HCT116 (cell line): ENCODE measurements around the gene TMEM219. TPM values are rescaled to one million over a fixed set of nuclear protein-coding genes. Genes with fewer than 3 reads are reported as not detected.

ENCODE experiments used
- ATAC-seq: fragments of 200-7000 bp; cut with Tn5 transposase; 2 replicates; pipeline ENCODE4 v1.9.1; 2020; ENCODE audit warnings: mild to moderate bottlenecking, moderate library complexity
- BruUV-seq: library from RNA; stranded (reverse); fragments of 400-500 nt; replicated peaks from 2 replicates; lab custom pipeline; 2021; lab: Mats Ljungman, UMichigan
- CTCF ChIA-PET: fragments of 300-600 bp; sonication (Branson Sonifier 250); formaldehyde crosslinking; loops from one replicate; lab custom pipeline; 2021; ENCODE audit warnings: antibody characterized with exemption; lab: Charles Lee
- POLR2A ChIA-PET: fragments of 300-600, 350-600 bp; sonication (Branson Sonifier 250); formaldehyde crosslinking; loops from one replicate; lab custom pipeline; 2021; ENCODE audit warnings: antibody characterized with exemption; lab: Charles Lee
- RAD21 ChIA-PET, 2 experiments: fragments of 300-600 bp; sonication (Branson Sonifier 250); formaldehyde crosslinking; loops; one replicate each; lab custom pipeline; 2023; ENCODE audit warnings: low total read pairs in 2 of 2; ENCODE audit not compliant: uncharacterized antibody in 2 of 2, unreplicated experiment in 2 of 2, low non-redundant PET in 1 of 2; lab: Charles Lee
- DNase-seq: peaks from one replicate; pipeline ENCODE4 v3.0.0-alpha.2; 2010; ENCODE audit warnings: low read depth, low spot score
- H2AFZ ChIP-seq: fragments of 200-600 bp; shearing (Covaris generic), sonication (generic); 2 replicates; pipeline ENCODE4 v1.6.1; 2017; ENCODE audit warnings: low read depth, mixed run types, mixed read lengths, antibody characterized with exemption, low read length; ENCODE audit not compliant: poor library complexity, severe bottlenecking
- H3K27ac ChIP-seq: 2 replicates; pipeline ENCODE4 v1.5.1; 2012; ENCODE audit warnings: low read depth, low read length
- H3K27me3 ChIP-seq: fragments of 200-600 bp; sonication (generic); 2 replicates; pipeline ENCODE4 v1.6.1; 2016; ENCODE audit warnings: mixed run types, low read length, mixed read lengths; ENCODE audit not compliant: insufficient read depth
- H3K36me3 ChIP-seq, 2 experiments: fragments of 200-500 bp in 1 of 2; fragments of 200-600 bp in 1 of 2; sonication (Bioruptor generic) in 1 of 2; sonication (generic) in 1 of 2; 2 replicates each; pipeline versions ENCODE4 v1.5.1 to v1.6.1; 2014 to 2016; ENCODE audit warnings: low read length in 2 of 2, inconsistent platforms in 1 of 2, mixed read lengths in 1 of 2, mixed run types in 1 of 2; ENCODE audit not compliant: insufficient read depth in 2 of 2, control insufficient read depth in 1 of 2
- H3K4me1 ChIP-seq, 2 experiments: fragments of 200-600 bp in 1 of 2; sonication (generic) in 1 of 2; 2 replicates each; pipeline versions ENCODE4 v1.5.1 to v1.6.1; 2012 to 2017; ENCODE audit warnings: low read length in 2 of 2, inconsistent platforms in 1 of 2, mild to moderate bottlenecking in 1 of 2, mixed read lengths in 1 of 2, mixed run types in 1 of 2, moderate library complexity in 1 of 2; ENCODE audit not compliant: insufficient read depth in 2 of 2, control insufficient read depth in 1 of 2
- H3K4me2 ChIP-seq: fragments of 200-600 bp; sonication (generic); 2 replicates; pipeline ENCODE4 v1.6.1; 2017; ENCODE audit warnings: mixed run types, low read length, mixed read lengths
- H3K4me3 ChIP-seq, 2 experiments: fragments of 200-600 bp in 1 of 2; sonication (generic) in 1 of 2; replicated peaks in 1 of 2; 2 replicates each; pipeline ENCODE4 v1.5.1; 2011 to 2016; ENCODE audit warnings: low read length in 2 of 2, control low read depth in 1 of 2, low read depth in 1 of 2, mild to moderate bottlenecking in 1 of 2, mixed read lengths in 1 of 2, mixed run types in 1 of 2
- H3K79me2 ChIP-seq: fragments of 200-600 bp; sonication (generic); 2 replicates; pipeline ENCODE4 v1.6.1; 2017; ENCODE audit warnings: mild to moderate bottlenecking, mixed run types, low read length, moderate library complexity, mixed read lengths; ENCODE audit not compliant: insufficient read depth
- H3K9ac ChIP-seq: fragments of 200-600 bp; sonication (generic); 2 replicates; pipeline ENCODE4 v1.6.1; 2016; ENCODE audit warnings: low read length, mixed read lengths
- H3K9me2 ChIP-seq: fragments of 200-600 bp; sonication (generic), shearing (Covaris generic); 2 replicates; pipeline ENCODE4 v1.6.1; 2017; ENCODE audit warnings: mixed run types, mild to moderate bottlenecking, moderate library complexity; ENCODE audit not compliant: insufficient read depth
- H3K9me3 ChIP-seq, 2 experiments: fragments of 200-500 bp in 1 of 2; fragments of 200-600 bp in 1 of 2; sonication (Bioruptor generic) in 1 of 2; sonication (generic) in 1 of 2; 2 replicates each; pipeline ENCODE4 v1.6.1; 2014 to 2017; ENCODE audit warnings: low read length in 2 of 2, mixed read lengths in 2 of 2, inconsistent platforms in 1 of 2, low read depth in 1 of 2, mild to moderate bottlenecking in 1 of 2, mixed run types in 1 of 2, moderate library complexity in 1 of 2; ENCODE audit not compliant: control insufficient read depth in 1 of 2, insufficient read depth in 1 of 2
- H4K20me1 ChIP-seq: fragments of 200-600 bp; sonication (generic), shearing (Covaris generic); 2 replicates; pipeline ENCODE4 v1.6.1; 2017; ENCODE audit warnings: mixed run types, mild to moderate bottlenecking, moderate library complexity; ENCODE audit not compliant: insufficient read depth
- EGR1 ChIP-seq: IDR thresholded peaks from 2 replicates; pipeline ENCODE4 v1.6.1; 2012; ENCODE audit warnings: low read depth
- EZH2phosphoT487 ChIP-seq: fragments of 200-600 bp; IDR thresholded peaks from 2 replicates; pipeline ENCODE4 v1.6.1; 2018; ENCODE audit warnings: antibody characterized with exemption, borderline replicate concordance
- POLR2AphosphoS5 ChIP-seq: IDR thresholded peaks from 2 replicates; pipeline ENCODE4 v1.6.1; 2011; ENCODE audit warnings: mild to moderate bottlenecking, low read depth, low read length, moderate library complexity
- RAD21 ChIP-seq: IDR thresholded peaks from 2 replicates; pipeline ENCODE4 v1.6.1; 2012; ENCODE audit warnings: low read depth, mild to moderate bottlenecking
- intact Hi-C: fragments of 100-400 bp; cut with micrococcal nuclease; formaldehyde crosslinking; loops from 2 replicates; pipeline ENCODE4 v1.10.0; 2022
- total RNA-seq: library from RNA; stranded (reverse); gene quantifications from one replicate; pipeline ENCODE4 v1.2.1, GENCODE V29; 2021; ENCODE audit not compliant: unreplicated experiment
- TF ChIP-seq, protein P1 (sequence below): IDR thresholded peaks from 2 replicates; pipeline ENCODE4 v1.6.1; 2011; ENCODE audit warnings: mild to moderate bottlenecking, low read length, moderate library complexity; ENCODE audit not compliant: insufficient replicate concordance; ENCODE audit errors: extremely low read depth

The TMEM219 gene
- total RNA-seq, 1 experiment from 2014 or later = 75.5 TPM

- no peak overlapping the region for H3K9ac ChIP-seq
- intact Hi-C loops = no loop called here
- ChIA-PET RAD21 (no interaction called here), CTCF (no interaction called here), POLR2A (no interaction called here)
- H3K9me2 ChIP-seq = no peaks in the 10 kb centered on the region
- H3K4me3 ChIP-seq = no peak overlapping the region
- DNase-seq (no peak), ATAC-seq (no peak)
- no peaks in the 10 kb centered on the region for H3K36me3 ChIP-seq
- no peak overlapping the region for H2AFZ ChIP-seq
- H3K27ac ChIP-seq = no peak overlapping the region
- H3K4me1 ChIP-seq = peaks cover 25 to 33% of the 10 kb centered on the region in 2 experiments
- BruUV-seq = no TSS peak
- no peaks in the 10 kb centered on the region for H3K27me3 ChIP-seq
- no peaks in the 10 kb centered on the region for H4K20me1 ChIP-seq
- TF ChIP-seq, protein P1, sequence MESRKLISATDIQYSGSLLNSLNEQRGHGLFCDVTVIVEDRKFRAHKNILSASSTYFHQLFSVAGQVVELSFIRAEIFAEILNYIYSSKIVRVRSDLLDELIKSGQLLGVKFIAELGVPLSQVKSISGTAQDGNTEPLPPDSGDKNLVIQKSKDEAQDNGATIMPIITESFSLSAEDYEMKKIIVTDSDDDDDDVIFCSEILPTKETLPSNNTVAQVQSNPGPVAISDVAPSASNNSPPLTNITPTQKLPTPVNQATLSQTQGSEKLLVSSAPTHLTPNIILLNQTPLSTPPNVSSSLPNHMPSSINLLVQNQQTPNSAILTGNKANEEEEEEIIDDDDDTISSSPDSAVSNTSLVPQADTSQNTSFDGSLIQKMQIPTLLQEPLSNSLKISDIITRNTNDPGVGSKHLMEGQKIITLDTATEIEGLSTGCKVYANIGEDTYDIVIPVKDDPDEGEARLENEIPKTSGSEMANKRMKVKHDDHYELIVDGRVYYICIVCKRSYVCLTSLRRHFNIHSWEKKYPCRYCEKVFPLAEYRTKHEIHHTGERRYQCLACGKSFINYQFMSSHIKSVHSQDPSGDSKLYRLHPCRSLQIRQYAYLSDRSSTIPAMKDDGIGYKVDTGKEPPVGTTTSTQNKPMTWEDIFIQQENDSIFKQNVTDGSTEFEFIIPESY = no peak
- TF ChIP-seq POLR2AphosphoS5 (no peak), EZH2phosphoT487 (no peak), RAD21 (no peak), EGR1 (no peak)
- H3K9me3 ChIP-seq = no peaks in the 10 kb centered on the region
- no peak overlapping the region for H3K4me2 ChIP-seq
- H3K79me2 ChIP-seq = no peaks in the 10 kb centered on the region
These were observed 21.2 kb upstream of the TMEM219 start for GRCh38 chr16:29940656-29941055.
